Measurements from ENCODE around the gene PSMC3IP. TPM values are rescaled to one million over a fixed set of nuclear protein-coding genes. Genes with fewer than 3 reads are reported as not detected.

The PSMC3IP gene
- total RNA-seq, 1 donor from 2014 or later, result 10.8 TPM

GRCh38 chr17:42525221-42525620 lies 52.3 kb downstream of the PSMC3IP start:
- intact Hi-C loops (cut with micrococcal nuclease), result no loop called here

GRCh38 chr17:42522798-42523278 lies 54.7 kb downstream of the PSMC3IP start:
- no peak for ATAC-seq (ENCODE audit: low read depth)
- Mint-ChIP-seq H3K9me3 (no peaks in the 10 kb centered on the region), H3K4me1 (peaks cover 5% of the 10 kb centered on the region), H3K27me3 (no peaks in the 10 kb centered on the region), H3K4me3 (no peak overlapping the region), H3K27ac (no peak overlapping the region), H3K36me3 (ENCODE audit: low read depth) (peaks cover 30% of the 10 kb centered on the region)
- ChIA-PET POLR2A (no interaction called here), CTCF (no interaction called here)
- TF ChIP-seq CTCF (IDR thresholded peaks at IDR 0.05), result no peak
- intact Hi-C loops (cut with micrococcal nuclease), result no loop called here
- DNase-seq, result no peak

More at GRCh38 chr17:42525221-42525620, 52.3 kb downstream of the PSMC3IP start:
- Mint-ChIP-seq H3K27ac (no peak overlapping the region), H3K4me1 (peaks cover 14% of the 10 kb centered on the region), H3K9me3 (no peaks in the 10 kb centered on the region), H3K4me3 (no peak overlapping the region), H3K27me3 (no peaks in the 10 kb centered on the region), H3K36me3 (ENCODE audit: low read depth) (peaks cover 27% of the 10 kb centered on the region)
- POLR2A ChIA-PET, result no interaction called here
- TF ChIP-seq CTCF (IDR thresholded peaks at IDR 0.05), result no peak
- no peak for ATAC-seq (ENCODE audit: low read depth)
- DNase-seq, result no peak
- CTCF ChIA-PET, result no interaction called here

Other genes starting within 250 kb of the PSMC3IP start
- 211 and 233 TPM in 2 replicates for gene STAT3, start 189.3 kb downstream of the PSMC3IP start, total RNA-seq
- 0.10 and 0.20 TPM in 2 replicates for gene CAVIN1, start 154.5 kb downstream of the PSMC3IP start, total RNA-seq
- gene ATP6V0A1, start 118.9 kb downstream of the PSMC3IP start, total RNA-seq, result 71.5 and 75.6 TPM in 2 replicates
- gene NAGLU, start 41.5 kb downstream of the PSMC3IP start, total RNA-seq, result 27.8 and 33.9 TPM in 2 replicates
- gene HSD17B1, start 24.8 kb downstream of the PSMC3IP start, total RNA-seq, result 0.86 and 1.2 TPM in 2 replicates
- 82.4 and 94.9 TPM in 2 replicates for gene COASY, start 15.6 kb downstream of the PSMC3IP start, total RNA-seq
- gene MLX, start 10.6 kb downstream of the PSMC3IP start, total RNA-seq, result 53.4 and 59.7 TPM in 2 replicates
- 60.0 and 63.5 TPM in 2 replicates for gene RETREG3, start 31.6 kb upstream of the PSMC3IP start, total RNA-seq
- gene TUBG1, start 32.0 kb upstream of the PSMC3IP start, total RNA-seq, result 25.0 and 26.8 TPM in 2 replicates
- gene TUBG2, start 81.6 kb upstream of the PSMC3IP start, total RNA-seq, result 8.6 and 9.4 TPM in 2 replicates
- gene PLEKHH3, start 99.3 kb upstream of the PSMC3IP start, total RNA-seq, result 0.80 and 1.4 TPM in 2 replicates
- 1.2 and 1.4 TPM in 2 replicates for gene CCR10, start 104.1 kb upstream of the PSMC3IP start, total RNA-seq
- gene CNTNAP1, start 104.8 kb upstream of the PSMC3IP start, total RNA-seq, result 16.4 and 21.3 TPM in 2 replicates
- 74.7 and 81.6 TPM in 2 replicates for gene EZH1, start 167.3 kb upstream of the PSMC3IP start, total RNA-seq
- not detected in 2 replicates for gene RAMP2, start 183.5 kb upstream of the PSMC3IP start, total RNA-seq
- gene VPS25, start 195.7 kb upstream of the PSMC3IP start, total RNA-seq, result 49.7 and 49.8 TPM in 2 replicates
- 0.10 and 0.29 TPM in 2 replicates for gene WNK4, start 202.9 kb upstream of the PSMC3IP start, total RNA-seq
- gene COA3, start 221.0 kb upstream of the PSMC3IP start, total RNA-seq, result 41.4 and 48.0 TPM in 2 replicates
- not detected in 2 replicates for gene CNTD1, start 221.1 kb upstream of the PSMC3IP start, total RNA-seq
- 113 and 118 TPM in 2 replicates for gene BECN1, start 246.6 kb upstream of the PSMC3IP start, total RNA-seq